WTC11 (cell line): ENCODE data around the gene GSN. TPM values are rescaled to one million over a fixed set of nuclear protein-coding genes. Genes with fewer than 3 reads are reported as not detected.

ENCODE experiments used
- ATAC-seq: fragments of 200-7000 bp; cut with Tn5 transposase; 2 replicates; pipeline ENCODE4 v1.10.0; 2021; ENCODE audit warnings: mild to moderate bottlenecking, moderate library complexity
- CTCF ChIA-PET: fragments of 300-600 bp; sonication (Branson Sonifier 250); formaldehyde crosslinking; loops from one replicate; lab custom pipeline; 2021; ENCODE audit warnings: antibody characterized with exemption; lab: Charles Lee
- POLR2A ChIA-PET: fragments of 350-600 bp; sonication (Branson Sonifier 250); formaldehyde crosslinking; loops from one replicate; lab custom pipeline; 2021; ENCODE audit warnings: antibody characterized with exemption; lab: Charles Lee
- DNase-seq: peaks from one replicate; pipeline ENCODE4 v3.0.0; 2021; ENCODE audit warnings: low spot score
- H3K27ac Mint-ChIP-seq: 2 replicates; pipeline ENCODE4 v1.8.0; 2021; ENCODE audit warnings: mixed read lengths
- H3K27me3 Mint-ChIP-seq: 2 replicates; pipeline ENCODE4 v1.8.0; 2021; ENCODE audit warnings: low read depth, mild to moderate bottlenecking, moderate library complexity, mixed read lengths
- H3K36me3 Mint-ChIP-seq: 2 replicates; pipeline ENCODE4 v1.8.0; 2021; ENCODE audit warnings: mixed read lengths
- H3K4me1 Mint-ChIP-seq: 2 replicates; pipeline ENCODE4 v1.8.0; 2022; ENCODE audit warnings: mixed read lengths
- H3K4me3 Mint-ChIP-seq: 2 replicates; pipeline ENCODE4 v1.8.0; 2021; ENCODE audit warnings: mild to moderate bottlenecking, moderate library complexity, mixed read lengths
- H3K9me3 Mint-ChIP-seq: 2 replicates; pipeline ENCODE4 v1.8.0; 2021; ENCODE audit warnings: mixed read lengths
- ELF4 ChIP-seq: sonication (generic); formaldehyde crosslinking; IDR thresholded peaks from 2 replicates; pipeline ENCODE4 v1.8.1; 2022; ENCODE audit warnings: low read depth, mild to moderate bottlenecking, moderate library complexity, missing genetic modification reagents
- GTF2I ChIP-seq: fragments of 250-450 bp; sonication (Bioruptor Pico); conservative IDR thresholded peaks from 2 replicates; pipeline ENCODE4 v1.4.0; 2021; ENCODE audit warnings: mild to moderate bottlenecking
- IRF2 ChIP-seq: sonication (generic); formaldehyde crosslinking; IDR thresholded peaks from 2 replicates; pipeline ENCODE4 v1.8.0; 2022; ENCODE audit warnings: low read depth, missing genetic modification reagents, borderline replicate concordance
- JAZF1 ChIP-seq: fragments of 250-450 bp; sonication (Bioruptor Pico); IDR thresholded peaks from 2 replicates; pipeline ENCODE4 v1.9.0; 2021; ENCODE audit warnings: moderate library complexity, mild to moderate bottlenecking, inconsistent platforms
- JUN ChIP-seq: sonication (generic); formaldehyde crosslinking; IDR thresholded peaks from 2 replicates; pipeline ENCODE4 v1.8.0; 2023; ENCODE audit warnings: mild to moderate bottlenecking, missing genetic modification reagents
- RELA ChIP-seq: sonication (generic); formaldehyde crosslinking; IDR thresholded peaks from 2 replicates; pipeline ENCODE4 v1.8.1; 2022; ENCODE audit warnings: missing genetic modification reagents, mild to moderate bottlenecking, borderline replicate concordance
- RORB ChIP-seq: fragments of 250-450 bp; sonication (Bioruptor Pico); IDR thresholded peaks from 2 replicates; pipeline ENCODE4 v1.9.0; 2021; ENCODE audit warnings: mild to moderate bottlenecking
- ZBTB21 ChIP-seq: sonication (generic); formaldehyde crosslinking; IDR thresholded peaks from 2 replicates; pipeline ENCODE4 v1.8.1; 2023; ENCODE audit warnings: mild to moderate bottlenecking, missing genetic modification reagents, borderline replicate concordance
- ZNF512 ChIP-seq: sonication (generic); formaldehyde crosslinking; IDR thresholded peaks from 2 replicates; pipeline ENCODE4 v1.8.1; 2022; ENCODE audit warnings: missing genetic modification reagents, borderline replicate concordance
- total RNA-seq: library from RNA; stranded (reverse); gene quantifications from 3 replicates; pipeline ENCODE4 v1.2.3, GENCODE V29; 2021
- TF ChIP-seq, protein P1 (sequence below): fragments of 250-450 bp; sonication (Bioruptor Pico); conservative IDR thresholded peaks from 2 replicates; pipeline ENCODE4 v1.9.0; 2021; ENCODE audit warnings: mild to moderate bottlenecking
- TF ChIP-seq, protein P2 (sequence below): sonication (generic); formaldehyde crosslinking; IDR thresholded peaks from 2 replicates; pipeline ENCODE4 v1.8.0; 2023; ENCODE audit warnings: missing genetic modification reagents, mild to moderate bottlenecking, borderline replicate concordance
- TF ChIP-seq, protein P3 (sequence below): sonication (generic); formaldehyde crosslinking; IDR thresholded peaks from 2 replicates; pipeline ENCODE4 v1.8.1; 2023; ENCODE audit warnings: mild to moderate bottlenecking, missing genetic modification reagents

GSN gene
- total RNA-seq, 1 experiment from 2014 or later: 47.0 TPM

- CTCF ChIA-PET: interaction anchor here (0.8 to 1.2 kb wide), 2 partner anchors 12 to 118 kb away, joined by 3 read pairs; no protein-coding TSS in a partner anchor
These were observed 64.2 kb downstream of the GSN start for GRCh38 chr9:121331992-121332685.

More at GRCh38 chr9:121331992-121332685, 64.2 kb downstream of the GSN start:
- Mint-ChIP-seq H3K36me3 (peaks cover 9% of the 10 kb centered on the region), H3K4me1 (no peaks in the 10 kb centered on the region), H3K27ac (no peak overlapping the region; the same call in 1 of the 2 replicates), H3K27me3 (no peaks in the 10 kb centered on the region), H3K9me3 (0 out of 2 replicates have a peak, but pooled peaks cover 3% of the 10 kb centered on the region), H3K4me3 (no peak overlapping the region)
- TF ChIP-seq RORB: no peak
- no peak for TF ChIP-seq ZNF512
- TF ChIP-seq JUN (CRISPR knock-in tag): no peak
- TF ChIP-seq, protein P1, sequence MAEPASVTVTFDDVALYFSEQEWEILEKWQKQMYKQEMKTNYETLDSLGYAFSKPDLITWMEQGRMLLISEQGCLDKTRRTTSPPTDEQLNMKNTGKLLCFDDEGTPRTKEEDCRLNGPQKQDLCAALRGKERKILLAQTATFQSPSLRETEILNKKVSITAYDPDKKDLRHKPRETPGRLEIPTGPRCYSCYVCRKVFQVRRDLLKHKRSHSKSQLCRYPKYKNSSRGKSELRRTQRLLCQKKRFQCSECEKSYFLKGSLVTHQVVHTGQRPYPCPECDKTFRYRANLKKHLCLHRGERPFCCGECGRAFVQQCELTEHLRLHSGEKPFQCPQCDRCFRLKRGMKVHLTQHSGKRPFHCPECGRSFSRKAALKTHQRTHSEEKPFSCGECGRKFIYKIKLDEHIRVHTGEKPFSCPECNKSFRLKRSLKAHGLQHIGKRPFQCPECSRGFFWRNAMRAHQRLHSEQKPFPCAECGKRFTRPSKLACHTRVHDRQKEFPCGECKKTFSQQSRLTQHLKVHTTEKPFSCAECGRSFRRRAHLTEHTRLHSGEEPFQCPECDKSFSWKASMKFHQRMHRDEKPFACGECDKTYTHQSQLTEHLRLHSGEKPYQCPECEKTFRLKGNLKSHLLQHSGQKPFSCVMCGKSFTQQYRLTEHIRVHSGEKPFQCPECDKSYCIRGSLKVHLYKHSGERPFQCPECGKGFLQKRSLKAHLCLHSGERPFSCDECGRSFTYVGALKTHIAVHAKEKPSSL (CRISPR knock-in tag): no peak
- no peak for TF ChIP-seq RELA (CRISPR knock-in tag)
- TF ChIP-seq ZBTB21 (CRISPR knock-in tag): no peak
- TF ChIP-seq JAZF1: no peak
- TF ChIP-seq IRF2 (CRISPR knock-in tag): no peak
- TF ChIP-seq, protein P2, sequence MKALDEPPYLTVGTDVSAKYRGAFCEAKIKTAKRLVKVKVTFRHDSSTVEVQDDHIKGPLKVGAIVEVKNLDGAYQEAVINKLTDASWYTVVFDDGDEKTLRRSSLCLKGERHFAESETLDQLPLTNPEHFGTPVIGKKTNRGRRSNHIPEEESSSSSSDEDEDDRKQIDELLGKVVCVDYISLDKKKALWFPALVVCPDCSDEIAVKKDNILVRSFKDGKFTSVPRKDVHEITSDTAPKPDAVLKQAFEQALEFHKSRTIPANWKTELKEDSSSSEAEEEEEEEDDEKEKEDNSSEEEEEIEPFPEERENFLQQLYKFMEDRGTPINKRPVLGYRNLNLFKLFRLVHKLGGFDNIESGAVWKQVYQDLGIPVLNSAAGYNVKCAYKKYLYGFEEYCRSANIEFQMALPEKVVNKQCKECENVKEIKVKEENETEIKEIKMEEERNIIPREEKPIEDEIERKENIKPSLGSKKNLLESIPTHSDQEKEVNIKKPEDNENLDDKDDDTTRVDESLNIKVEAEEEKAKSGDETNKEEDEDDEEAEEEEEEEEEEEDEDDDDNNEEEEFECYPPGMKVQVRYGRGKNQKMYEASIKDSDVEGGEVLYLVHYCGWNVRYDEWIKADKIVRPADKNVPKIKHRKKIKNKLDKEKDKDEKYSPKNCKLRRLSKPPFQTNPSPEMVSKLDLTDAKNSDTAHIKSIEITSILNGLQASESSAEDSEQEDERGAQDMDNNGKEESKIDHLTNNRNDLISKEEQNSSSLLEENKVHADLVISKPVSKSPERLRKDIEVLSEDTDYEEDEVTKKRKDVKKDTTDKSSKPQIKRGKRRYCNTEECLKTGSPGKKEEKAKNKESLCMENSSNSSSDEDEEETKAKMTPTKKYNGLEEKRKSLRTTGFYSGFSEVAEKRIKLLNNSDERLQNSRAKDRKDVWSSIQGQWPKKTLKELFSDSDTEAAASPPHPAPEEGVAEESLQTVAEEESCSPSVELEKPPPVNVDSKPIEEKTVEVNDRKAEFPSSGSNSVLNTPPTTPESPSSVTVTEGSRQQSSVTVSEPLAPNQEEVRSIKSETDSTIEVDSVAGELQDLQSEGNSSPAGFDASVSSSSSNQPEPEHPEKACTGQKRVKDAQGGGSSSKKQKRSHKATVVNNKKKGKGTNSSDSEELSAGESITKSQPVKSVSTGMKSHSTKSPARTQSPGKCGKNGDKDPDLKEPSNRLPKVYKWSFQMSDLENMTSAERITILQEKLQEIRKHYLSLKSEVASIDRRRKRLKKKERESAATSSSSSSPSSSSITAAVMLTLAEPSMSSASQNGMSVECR (CRISPR knock-in tag): no peak
- no peak for TF ChIP-seq GTF2I
- no peak for TF ChIP-seq ELF4
- TF ChIP-seq, protein P3, sequence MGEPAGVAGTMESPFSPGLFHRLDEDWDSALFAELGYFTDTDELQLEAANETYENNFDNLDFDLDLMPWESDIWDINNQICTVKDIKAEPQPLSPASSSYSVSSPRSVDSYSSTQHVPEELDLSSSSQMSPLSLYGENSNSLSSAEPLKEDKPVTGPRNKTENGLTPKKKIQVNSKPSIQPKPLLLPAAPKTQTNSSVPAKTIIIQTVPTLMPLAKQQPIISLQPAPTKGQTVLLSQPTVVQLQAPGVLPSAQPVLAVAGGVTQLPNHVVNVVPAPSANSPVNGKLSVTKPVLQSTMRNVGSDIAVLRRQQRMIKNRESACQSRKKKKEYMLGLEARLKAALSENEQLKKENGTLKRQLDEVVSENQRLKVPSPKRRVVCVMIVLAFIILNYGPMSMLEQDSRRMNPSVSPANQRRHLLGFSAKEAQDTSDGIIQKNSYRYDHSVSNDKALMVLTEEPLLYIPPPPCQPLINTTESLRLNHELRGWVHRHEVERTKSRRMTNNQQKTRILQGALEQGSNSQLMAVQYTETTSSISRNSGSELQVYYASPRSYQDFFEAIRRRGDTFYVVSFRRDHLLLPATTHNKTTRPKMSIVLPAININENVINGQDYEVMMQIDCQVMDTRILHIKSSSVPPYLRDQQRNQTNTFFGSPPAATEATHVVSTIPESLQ: no peak
- no peak for DNase-seq
- no peak for ATAC-seq
- POLR2A ChIA-PET: no interaction called here
